SU-DHL-6 (cell line): Measurements from ENCODE around the gene MORF4L2.

ENCODE experiments used
- H2AFZ ChIP-seq: fragments of 200-600 bp; sonication (generic); 2 replicates; pipeline ENCODE4 v1.6.1; 2014; ENCODE audit warnings: low read depth, mild to moderate bottlenecking, moderate library complexity, mixed read lengths, antibody characterized with exemption, low read length; ENCODE audit not compliant: severe bottlenecking
- H3F3A ChIP-seq: fragments of 200-600 bp; shearing (Covaris generic); 2 replicates; pipeline ENCODE4 v1.6.0; 2016; ENCODE audit warnings: antibody characterized with exemption, mild to moderate bottlenecking; ENCODE audit not compliant: insufficient read depth
- H3K27ac ChIP-seq: fragments of 200-600 bp; sonication (generic); 2 replicates; pipeline ENCODE4 v1.5.1; 2016; ENCODE audit warnings: low read depth, mild to moderate bottlenecking, low read length, moderate library complexity, mixed read lengths
- H3K27me3 ChIP-seq: fragments of 200-600 bp; sonication (generic), shearing (Covaris generic); 2 replicates; pipeline ENCODE4 v1.6.0; 2014; ENCODE audit warnings: mild to moderate bottlenecking, low read length
- H3K36me3 ChIP-seq: fragments of 200-600 bp; sonication (generic); 2 replicates; pipeline ENCODE4 v1.6.1; 2014; ENCODE audit warnings: mild to moderate bottlenecking, low read length, mixed read lengths
- H3K4me2 ChIP-seq: fragments of 300-600, 200-600 bp; shearing (Covaris generic), sonication (generic); 2 replicates; pipeline ENCODE4 v1.6.0; 2014; ENCODE audit warnings: low read length, low read depth, mild to moderate bottlenecking; ENCODE audit not compliant: poor library complexity, severe bottlenecking
- H3K4me3 ChIP-seq: fragments of 200-600 bp; sonication (generic); 2 replicates; pipeline ENCODE4 v1.5.1; 2014; ENCODE audit warnings: antibody characterized with exemption, low read length, mild to moderate bottlenecking, mixed read lengths; ENCODE audit not compliant: insufficient read depth, poor library complexity, severe bottlenecking
- H3K79me2 ChIP-seq: fragments of 200-600 bp; sonication (generic); 2 replicates; pipeline ENCODE4 v1.6.1; 2014; ENCODE audit warnings: mild to moderate bottlenecking, low read length, moderate library complexity; ENCODE audit not compliant: insufficient read depth
- H3K9ac ChIP-seq: fragments of 200-600 bp; sonication (generic); 2 replicates; pipeline ENCODE4 v1.7.0; 2014; ENCODE audit warnings: mild to moderate bottlenecking, low read length
- H3K9me2 ChIP-seq: fragments of 200-600 bp; sonication (generic); replicated peaks from 2 replicates; pipeline ENCODE4 v1.6.1; 2014; ENCODE audit warnings: low read length; ENCODE audit not compliant: insufficient read depth
- H3K9me3 ChIP-seq: fragments of 200-600 bp; sonication (generic); 2 replicates; pipeline ENCODE4 v1.6.1; 2014; ENCODE audit warnings: low read length, mixed read lengths; ENCODE audit not compliant: insufficient read depth
- H4K20me1 ChIP-seq: fragments of 200-600 bp; sonication (generic); 2 replicates; pipeline ENCODE4 v1.6.1; 2014; ENCODE audit warnings: low read depth, mild to moderate bottlenecking, antibody characterized with exemption, low read length, moderate library complexity, mixed read lengths
- EZH2phosphoT487 ChIP-seq: fragments of 200-600 bp; sonication (generic), shearing (Covaris generic); conservative IDR thresholded peaks from 2 replicates; pipeline ENCODE4 v1.6.1; 2018; ENCODE audit warnings: mild to moderate bottlenecking, antibody characterized with exemption, low read length, moderate library complexity, mixed read lengths
- TF ChIP-seq, protein P1 (sequence below): fragments of 200-600 bp; sonication (generic); IDR thresholded peaks from one replicate; pipeline ENCODE4 v1.5.1; 2017; ENCODE audit warnings: antibody characterized with exemption, mild to moderate bottlenecking, low read length, moderate library complexity; ENCODE audit not compliant: insufficient read depth, poor library complexity, severe bottlenecking

The MORF4L2 gene

DNA sequence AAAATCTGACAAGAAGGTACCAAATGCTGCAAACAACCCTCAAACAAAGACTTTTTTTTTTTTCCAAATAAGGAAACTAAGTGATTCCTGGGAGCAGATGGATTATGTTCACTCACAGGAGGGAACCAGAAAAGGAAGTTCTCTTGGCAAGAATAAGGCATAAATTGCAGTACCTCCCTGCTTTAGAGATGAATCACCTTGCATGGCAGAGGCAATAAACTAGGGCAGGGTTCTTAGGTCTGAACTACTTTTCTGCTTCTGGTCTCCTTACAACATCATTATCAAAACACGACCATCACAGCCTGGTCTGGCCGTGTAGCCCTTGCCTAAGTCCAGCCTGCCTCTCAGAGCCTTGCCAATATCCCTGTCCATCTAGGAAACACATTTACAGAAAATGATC, 30.5 kb upstream of the MORF4L2 start:
- Histone ChIP-seq H3K9me2 (no peaks in the 10 kb centered on the region), H3K27me3 (no peaks in the 10 kb centered on the region), H2AFZ (no peak overlapping the region), H4K20me1 (no peaks in the 10 kb centered on the region), H3K4me3 (no peak overlapping the region), H3K9me3 (no peaks in the 10 kb centered on the region), H3K79me2 (no peaks in the 10 kb centered on the region), H3F3A (no peaks in the 10 kb centered on the region), H3K9ac (no peak overlapping the region), H3K36me3 (no peaks in the 10 kb centered on the region), H3K4me2 (no peak overlapping the region), H3K27ac (no peak overlapping the region)
- TF ChIP-seq EZH2phosphoT487 = no peak
- TF ChIP-seq, protein P1, sequence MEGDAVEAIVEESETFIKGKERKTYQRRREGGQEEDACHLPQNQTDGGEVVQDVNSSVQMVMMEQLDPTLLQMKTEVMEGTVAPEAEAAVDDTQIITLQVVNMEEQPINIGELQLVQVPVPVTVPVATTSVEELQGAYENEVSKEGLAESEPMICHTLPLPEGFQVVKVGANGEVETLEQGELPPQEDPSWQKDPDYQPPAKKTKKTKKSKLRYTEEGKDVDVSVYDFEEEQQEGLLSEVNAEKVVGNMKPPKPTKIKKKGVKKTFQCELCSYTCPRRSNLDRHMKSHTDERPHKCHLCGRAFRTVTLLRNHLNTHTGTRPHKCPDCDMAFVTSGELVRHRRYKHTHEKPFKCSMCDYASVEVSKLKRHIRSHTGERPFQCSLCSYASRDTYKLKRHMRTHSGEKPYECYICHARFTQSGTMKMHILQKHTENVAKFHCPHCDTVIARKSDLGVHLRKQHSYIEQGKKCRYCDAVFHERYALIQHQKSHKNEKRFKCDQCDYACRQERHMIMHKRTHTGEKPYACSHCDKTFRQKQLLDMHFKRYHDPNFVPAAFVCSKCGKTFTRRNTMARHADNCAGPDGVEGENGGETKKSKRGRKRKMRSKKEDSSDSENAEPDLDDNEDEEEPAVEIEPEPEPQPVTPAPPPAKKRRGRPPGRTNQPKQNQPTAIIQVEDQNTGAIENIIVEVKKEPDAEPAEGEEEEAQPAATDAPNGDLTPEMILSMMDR = no peak

DNA sequence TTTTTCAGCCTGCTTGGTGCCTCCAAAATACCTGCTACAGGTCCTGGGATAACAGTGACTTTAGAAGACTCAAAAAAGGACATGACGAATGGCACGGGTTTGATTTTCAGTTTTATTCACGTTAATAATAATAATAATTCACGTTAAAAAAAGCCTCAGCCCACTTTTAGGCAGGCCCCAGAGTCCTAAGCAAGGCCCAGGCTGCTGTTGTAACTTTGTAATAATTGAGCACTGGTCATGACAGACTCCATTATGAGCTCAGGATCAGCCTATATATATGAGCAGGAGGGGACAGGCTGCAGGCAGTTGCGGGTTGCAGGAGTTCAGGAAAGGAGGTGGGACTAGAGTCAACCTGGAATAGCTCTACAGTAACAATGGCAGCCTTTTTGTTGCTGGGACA, 24.1 kb upstream of the MORF4L2 start, which contains the start of gene TMEM31:
TMEM31 (plus strand) TSS at position 301 of the 400 bp plus-strand sequence. CDS start 1,350 bp downstream, outside the sequence.
- no peaks in the 10 kb centered on the region for H3F3A ChIP-seq
- no peaks in the 10 kb centered on the region for H3K9me3 ChIP-seq
- H3K79me2 ChIP-seq = no peaks in the 10 kb centered on the region
- H3K9ac ChIP-seq = no peak within 1 kb of the TSS
- TF ChIP-seq, protein P1 = no peak
- TF ChIP-seq EZH2phosphoT487 = no peak
- H3K27ac ChIP-seq = no peak within 1 kb of the TSS
- no peak within 1 kb of the TSS for H3K4me2 ChIP-seq
- H4K20me1 ChIP-seq = no peaks in the 10 kb centered on the region
- H3K4me3 ChIP-seq = no peak within 1 kb of the TSS
- no peak within 1 kb of the TSS for H2AFZ ChIP-seq
- H3K36me3 ChIP-seq = no peaks in the 10 kb centered on the region
- no peaks in the 10 kb centered on the region for H3K9me2 ChIP-seq
- no peaks in the 10 kb centered on the region for H3K27me3 ChIP-seq

DNA sequence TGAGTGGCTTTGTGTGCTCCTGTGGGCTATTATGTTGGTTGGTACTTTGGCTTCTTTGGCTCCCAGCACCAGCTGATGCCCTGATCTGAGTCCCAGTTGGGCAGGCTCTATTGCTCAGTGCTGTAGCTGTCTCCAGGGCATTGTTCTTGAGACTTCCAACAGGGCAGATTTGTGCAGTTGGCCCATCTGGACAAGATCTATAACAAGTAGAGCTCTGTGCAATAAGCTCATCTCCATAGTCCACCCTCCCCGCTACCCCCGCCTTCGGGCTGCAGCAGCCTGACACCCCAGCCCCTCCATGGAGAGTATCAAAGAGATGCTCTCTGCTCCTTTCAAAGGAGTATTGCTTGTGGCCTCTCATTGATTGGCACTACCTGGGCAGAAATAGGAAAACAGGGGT, 18.4 kb upstream of the MORF4L2 start:
- no peak overlapping the region for H3K27ac ChIP-seq
- no peak overlapping the region for H3K4me2 ChIP-seq
- no peak overlapping the region for H3K4me3 ChIP-seq
- no peaks in the 10 kb centered on the region for H3K9me2 ChIP-seq
- H2AFZ ChIP-seq = no peak overlapping the region
- H3K9ac ChIP-seq = no peak overlapping the region
- no peaks in the 10 kb centered on the region for H3K27me3 ChIP-seq
- H4K20me1 ChIP-seq = no peaks in the 10 kb centered on the region
- no peaks in the 10 kb centered on the region for H3F3A ChIP-seq
- no peaks in the 10 kb centered on the region for H3K9me3 ChIP-seq
- TF ChIP-seq, protein P1 = no peak
- TF ChIP-seq EZH2phosphoT487 = no peak
- H3K36me3 ChIP-seq = no peaks in the 10 kb centered on the region
- H3K79me2 ChIP-seq = no peaks in the 10 kb centered on the region

DNA sequence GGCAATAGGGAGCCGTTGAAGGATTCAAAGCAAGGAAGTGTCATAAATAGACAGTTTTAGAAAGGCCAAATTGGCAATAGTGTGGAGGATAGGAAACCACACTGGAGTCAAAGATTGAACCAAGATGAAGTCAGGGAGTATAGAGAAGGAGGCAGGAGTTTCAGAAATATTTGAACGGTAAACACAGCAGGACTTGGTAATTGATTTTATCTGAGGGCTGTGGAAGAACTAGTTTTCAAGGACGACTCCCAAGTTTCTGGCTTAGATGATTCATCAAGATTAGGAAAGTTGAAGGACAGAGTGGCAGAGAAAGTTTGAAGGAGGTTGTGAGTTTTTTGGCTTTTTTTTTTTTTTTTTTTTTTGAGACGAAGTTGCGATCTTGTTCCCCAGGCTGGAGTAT, 12.7 kb upstream of the MORF4L2 start:
- Histone ChIP-seq H3F3A (no peaks in the 10 kb centered on the region), H3K9me2 (no peaks in the 10 kb centered on the region), H3K27me3 (no peaks in the 10 kb centered on the region), H3K27ac (no peak overlapping the region), H2AFZ (no peak overlapping the region), H3K36me3 (no peaks in the 10 kb centered on the region), H3K9me3 (no peaks in the 10 kb centered on the region), H3K9ac (no peak overlapping the region), H4K20me1 (no peaks in the 10 kb centered on the region), H3K4me3 (no peak overlapping the region), H3K4me2 (no peak overlapping the region), H3K79me2 (no peaks in the 10 kb centered on the region)
- TF ChIP-seq, protein P1 = no peak
- no peak for TF ChIP-seq EZH2phosphoT487
